ENCODE measurements around the gene CAP2.
"Not testable (repeated sequence)": the region's sequence is repeated elsewhere in the genome, so short reads cannot be mapped to it uniquely, and the experiment has no call there.

The CAP2 gene

DNA sequence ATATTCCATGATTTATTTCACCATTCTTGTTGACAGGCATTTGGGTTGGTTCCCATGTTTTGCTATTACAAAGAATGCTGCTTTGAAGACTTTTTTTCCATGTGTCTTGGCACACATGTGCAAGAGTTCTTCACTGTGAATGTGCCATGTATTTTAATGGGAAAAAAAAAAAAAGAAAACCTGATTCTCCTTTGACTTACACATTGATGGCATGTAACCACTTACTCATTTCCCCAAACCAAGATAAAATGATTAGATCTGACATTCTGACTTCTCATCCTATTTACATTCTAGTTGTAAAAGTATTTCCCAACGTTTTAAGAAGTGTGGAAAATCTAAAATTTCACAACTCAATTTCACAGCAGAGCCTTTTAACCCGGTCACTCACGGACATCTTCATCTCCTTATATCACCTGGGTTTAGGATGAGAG lies 4.4 kb downstream of the CAP2 start:
- DNase-seq = no peak

DNA sequence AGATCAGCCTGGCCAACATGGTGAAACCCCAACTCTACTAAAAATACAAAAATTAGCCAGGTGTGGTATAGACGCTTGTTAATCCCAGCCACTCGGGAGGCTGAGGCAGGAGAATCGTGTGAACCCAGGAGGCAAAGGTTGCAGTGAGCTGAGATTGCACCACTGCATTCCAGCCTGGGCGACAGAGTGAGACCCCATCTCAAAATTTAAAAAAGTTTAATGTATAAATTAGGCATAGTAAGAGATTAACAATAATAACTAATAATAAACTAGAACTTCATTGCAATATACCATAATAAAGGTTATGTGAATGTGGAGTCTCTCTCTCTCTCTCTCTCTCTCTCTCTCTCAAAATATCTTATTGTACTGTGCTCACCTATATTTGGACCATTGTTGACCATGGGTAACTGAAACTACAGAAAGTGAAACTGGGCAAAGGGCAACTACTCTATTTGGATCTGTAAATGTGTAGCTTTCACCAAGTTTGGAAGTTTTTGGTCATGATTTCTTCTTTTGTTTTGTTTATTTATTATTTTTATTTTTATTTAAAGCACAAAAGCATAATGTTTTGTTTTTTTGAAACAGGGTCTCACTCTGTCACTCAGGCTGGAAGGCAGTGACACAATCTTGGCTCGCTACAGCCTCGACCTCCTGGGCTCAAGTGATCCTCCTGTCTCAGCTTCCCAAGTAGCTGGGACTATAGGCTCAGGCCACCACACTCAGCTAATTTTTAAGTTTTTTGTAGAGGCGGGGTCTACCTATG lies 12.0 kb downstream of the CAP2 start:
- DNase-seq = not testable (repeated sequence)

DNA sequence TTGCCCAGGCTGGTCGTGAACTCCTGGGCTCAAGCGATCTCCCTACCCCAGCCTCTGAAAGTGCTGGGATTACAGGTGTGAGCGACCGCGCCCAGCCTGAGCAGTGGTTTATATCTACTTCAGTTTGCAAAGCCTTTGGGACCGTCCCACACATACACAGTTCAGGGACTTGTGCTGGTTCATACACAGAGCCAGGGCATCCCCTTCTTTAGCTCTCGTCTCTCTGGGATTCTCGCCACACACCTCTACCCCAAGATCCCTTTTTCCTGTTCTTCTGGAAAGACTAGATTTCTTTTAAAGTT lies 12.5 kb downstream of the CAP2 start:
- DNase-seq = no peak

DNA sequence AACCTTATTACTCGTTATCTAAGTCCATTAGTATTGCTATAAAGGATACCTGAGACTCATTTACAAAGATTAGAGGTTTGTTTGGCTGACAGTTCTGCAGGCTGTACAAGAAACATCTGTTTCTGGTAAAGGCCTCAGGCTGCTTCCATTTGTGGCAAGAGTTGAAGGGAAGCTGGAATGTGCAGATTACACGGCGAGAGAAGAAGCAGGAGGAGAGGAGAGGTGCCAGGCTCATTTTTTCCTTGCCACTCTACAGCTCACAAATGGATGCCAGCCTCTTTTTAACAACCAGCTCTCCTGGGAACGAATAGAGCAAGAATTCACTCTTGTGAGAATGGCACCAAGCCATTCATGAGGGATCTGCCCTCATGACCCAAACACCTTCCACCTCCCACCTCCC lies 14.7 kb downstream of the CAP2 start:
- no peak for DNase-seq

DNA sequence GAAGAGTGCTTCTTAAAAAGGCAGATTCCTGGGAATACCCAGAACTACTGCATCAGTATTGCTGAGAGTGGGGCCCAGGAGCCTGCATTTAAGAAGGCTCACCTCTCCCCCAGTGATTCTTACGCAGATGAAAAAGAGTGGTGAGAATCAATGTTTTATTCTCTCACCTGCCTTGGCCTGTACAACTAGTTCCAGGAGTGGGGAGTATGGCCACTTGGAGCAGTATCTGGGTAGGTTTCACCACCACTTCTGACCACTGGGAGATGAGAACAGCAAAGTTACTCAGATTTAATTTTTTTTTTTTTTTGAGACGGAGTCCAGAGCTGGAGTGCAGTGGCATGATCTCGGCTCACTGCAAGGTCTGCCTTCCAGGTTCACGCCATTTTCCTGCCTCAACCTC lies 16.9 kb downstream of the CAP2 start:
- DNase-seq = no peak

DNA sequence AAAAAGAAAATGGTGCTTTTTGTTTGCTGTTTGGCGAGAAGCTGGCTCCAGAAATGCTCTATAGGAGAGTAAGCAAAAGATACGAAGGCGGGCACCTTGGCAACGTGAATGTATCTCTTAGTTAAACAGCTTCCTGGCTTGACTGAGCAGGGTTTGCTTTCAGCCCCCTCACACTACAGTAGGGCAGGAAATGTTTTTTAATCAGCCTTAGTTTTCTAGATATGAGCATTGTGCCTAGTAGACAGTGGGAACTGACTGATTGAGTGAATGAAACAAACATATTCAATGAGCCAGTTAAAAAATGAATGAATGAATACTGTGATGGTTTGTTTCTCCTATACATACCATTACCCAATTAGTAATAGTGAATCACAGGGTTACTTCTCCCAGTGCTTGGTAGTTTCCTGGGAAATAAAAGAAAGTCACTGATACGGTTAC lies 19.9 kb downstream of the CAP2 start:
- DNase-seq = no peak

DNA sequence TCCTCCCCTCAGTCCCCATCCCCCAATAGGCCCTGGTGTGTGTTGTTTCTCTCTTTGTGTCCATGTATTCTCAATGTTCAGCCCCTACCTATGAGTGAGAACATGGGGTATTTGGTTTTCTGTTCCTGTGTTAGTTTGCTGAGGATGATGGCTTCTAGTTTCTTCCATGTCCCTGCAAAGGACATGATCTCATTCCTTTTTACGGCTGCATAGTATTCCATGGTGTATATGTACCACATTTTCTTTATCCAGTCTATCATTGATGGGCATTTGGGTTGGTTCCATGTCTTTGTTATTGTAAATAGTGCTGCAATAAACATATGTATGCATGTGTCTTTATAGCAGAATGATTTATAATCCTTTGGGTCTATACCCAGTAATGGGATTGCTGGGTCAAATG lies 21.0 kb downstream of the CAP2 start:
- not testable (repeated sequence) for DNase-seq

DNA sequence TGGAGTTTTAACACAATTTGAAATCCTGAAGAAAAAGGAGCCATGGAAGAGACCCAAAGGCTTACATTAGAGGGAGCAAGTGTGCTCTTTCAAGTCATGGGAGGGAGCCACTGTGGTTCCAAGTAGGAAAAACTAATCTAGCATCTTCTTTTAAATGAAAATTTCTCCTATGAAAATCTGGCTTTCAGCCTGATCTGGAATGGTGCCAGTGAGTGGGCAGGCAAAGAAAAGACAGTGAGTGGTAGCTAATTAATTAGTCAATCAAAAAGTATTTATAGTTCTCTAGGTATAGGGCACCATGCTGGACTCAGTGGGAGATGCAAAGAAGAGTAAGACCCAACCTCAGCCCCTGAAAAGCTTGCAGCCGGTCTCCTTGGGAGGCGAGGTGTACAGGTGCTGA lies 21.9 kb downstream of the CAP2 start:
- DNase-seq = no peak

DNA sequence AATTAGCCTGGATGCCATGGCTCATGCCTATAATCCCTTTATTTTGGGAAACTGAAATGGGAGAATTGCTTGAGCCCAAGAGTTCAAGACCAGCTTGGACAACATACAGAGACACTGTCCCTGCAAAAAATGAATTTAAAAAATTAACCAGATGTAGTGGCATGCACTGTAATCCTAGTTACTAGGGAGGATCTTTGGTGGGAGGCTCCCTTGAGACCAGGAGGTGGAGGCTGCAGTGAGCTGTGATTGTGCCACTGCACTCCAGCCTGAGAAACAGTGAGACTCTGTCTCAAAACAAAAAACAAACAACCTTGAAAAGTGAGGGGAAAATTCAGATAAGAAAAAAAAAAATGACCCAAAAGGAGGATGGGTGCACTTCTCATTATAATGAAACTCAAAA lies 23.4 kb downstream of the CAP2 start:
- no peak for DNase-seq

DNA sequence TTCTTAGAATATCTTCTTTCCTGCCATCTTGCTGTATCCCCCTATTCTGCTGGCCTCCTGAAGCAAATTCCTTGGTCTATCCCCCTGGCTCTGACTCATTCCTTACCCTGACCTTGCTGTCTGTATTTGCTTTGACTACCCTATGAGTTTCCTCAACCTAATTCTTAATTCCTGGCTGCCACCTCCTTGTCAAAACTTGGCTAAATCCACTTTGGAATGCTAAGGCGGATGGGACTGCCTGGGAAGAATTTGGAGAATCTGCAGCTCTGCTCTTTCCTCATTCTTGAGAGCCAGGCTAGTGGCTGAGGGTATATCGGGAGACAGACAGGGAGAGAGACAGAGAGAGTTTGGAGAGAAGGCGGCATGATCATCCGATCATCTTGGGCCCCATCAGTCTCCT lies 24.4 kb downstream of the CAP2 start:
- DNase-seq = no peak

DNA sequence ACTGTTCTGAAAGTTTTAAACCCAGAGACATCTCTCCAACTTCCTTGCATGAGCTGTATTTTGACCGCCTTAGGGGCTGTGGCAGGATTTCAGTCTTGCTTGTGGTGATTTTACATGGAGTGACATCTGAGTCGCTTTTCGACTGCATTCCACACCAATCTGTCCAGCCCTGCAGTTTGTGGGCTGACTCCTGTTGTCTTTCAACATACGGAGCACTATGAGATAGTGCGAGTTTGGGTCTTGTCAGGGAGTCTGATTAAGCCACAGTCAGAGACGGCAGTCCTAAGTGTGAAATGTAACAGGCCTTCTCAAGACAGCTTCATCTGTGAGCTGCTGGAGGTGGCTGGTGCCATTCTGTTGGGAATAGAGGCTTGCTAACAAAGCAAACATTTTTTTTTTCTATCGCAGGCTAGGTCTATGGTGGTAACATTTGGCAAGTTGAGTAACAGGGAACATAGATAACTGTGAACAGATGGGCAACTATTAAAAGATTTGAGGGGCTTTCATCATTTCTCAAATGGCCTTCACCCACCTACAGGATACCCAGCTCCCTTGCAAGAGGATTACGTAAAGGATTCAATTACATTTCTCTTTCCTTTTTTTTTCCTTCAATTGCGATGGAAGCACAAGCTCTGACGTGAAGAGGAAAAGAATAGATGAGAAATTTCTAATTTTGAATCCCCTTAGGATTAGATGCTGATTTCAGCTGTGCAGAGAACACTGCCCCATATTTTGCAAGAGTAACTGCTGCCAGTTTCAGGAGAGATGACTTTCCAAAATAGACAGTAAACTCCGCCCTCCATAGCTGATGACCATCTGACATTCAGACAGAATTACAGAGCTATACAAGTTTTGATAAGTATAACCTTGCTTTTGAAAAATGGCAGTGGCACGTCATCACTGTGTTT lies 25.1 kb downstream of the CAP2 start:
- no peak for DNase-seq

DNA sequence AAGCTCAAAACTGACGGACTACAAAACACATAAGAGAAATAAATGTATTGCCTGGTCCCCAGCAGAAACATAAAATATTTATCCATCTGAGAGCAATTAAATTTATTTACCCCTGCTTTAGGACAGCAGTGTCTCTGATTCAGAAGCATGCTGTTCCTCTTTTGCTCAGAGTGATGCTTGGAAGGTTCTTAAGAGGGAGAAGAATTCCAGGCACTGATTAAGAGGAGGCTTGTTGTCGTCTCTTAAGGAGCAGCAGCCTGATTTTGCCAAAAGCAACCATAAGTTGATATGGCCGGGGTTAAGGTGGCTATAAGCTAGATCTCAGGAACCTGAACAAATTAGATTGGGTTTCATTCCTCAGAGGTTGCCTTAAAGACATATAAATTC lies 25.8 kb downstream of the CAP2 start:
- DNase-seq = no peak

DNA sequence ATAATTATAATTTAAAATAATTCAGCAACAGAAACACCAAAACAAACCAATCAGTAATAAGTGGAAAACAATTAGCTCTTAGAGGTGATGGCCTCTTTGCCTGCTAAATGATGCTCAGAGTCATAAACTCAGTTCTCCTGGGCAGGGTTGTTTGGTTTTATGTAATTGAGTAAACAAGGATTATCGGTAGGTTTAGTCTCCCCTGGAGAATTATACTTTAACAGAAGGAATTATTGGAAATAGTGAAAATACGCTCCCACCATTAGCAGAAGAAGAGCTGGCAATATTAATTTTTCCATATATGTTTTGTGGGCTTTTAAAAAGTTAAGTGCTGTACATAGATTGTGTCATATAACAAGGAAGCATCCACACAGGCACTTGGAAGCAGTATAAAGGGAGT lies 27.0 kb downstream of the CAP2 start:
- DNase-seq = no peak

DNA sequence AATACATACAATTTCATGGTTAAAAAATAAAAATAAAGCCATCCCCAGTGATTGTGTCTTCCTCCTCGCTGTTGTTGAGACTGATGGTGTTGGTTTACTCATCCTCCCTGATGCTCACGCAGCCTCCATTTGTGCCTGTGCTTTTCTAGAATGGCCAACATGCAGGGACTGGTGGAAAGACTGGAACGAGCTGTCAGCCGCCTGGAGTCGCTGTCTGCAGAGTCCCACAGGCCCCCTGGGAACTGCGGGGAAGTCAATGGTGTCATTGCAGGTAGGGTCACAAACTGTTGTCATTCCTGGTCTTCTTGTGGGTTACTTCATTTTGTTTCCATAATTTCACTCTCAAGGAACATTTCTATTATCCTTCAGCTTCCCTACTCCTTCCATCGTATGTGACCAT lies 28.0 kb downstream of the CAP2 start:
- no peak for DNase-seq

DNA sequence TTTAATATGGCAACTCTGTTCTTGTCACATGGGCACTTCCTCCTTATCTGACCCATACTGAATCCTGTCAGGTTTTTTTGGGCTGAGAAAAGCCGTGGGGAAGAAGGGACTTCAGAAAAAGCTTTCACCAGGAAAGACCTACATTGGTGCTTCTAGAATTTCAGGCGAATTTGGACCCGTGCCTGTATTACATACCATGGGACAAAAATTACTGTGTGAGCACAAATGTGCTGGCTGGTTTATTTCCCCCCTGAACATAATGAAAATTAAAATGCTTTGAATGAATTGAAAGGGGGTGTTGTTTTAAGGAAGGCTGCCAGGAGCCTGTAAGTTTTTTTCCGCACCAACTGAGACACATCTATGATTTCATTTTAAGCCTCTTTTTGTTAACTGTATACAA lies 29.6 kb downstream of the CAP2 start:
- DNase-seq = no peak

DNA sequence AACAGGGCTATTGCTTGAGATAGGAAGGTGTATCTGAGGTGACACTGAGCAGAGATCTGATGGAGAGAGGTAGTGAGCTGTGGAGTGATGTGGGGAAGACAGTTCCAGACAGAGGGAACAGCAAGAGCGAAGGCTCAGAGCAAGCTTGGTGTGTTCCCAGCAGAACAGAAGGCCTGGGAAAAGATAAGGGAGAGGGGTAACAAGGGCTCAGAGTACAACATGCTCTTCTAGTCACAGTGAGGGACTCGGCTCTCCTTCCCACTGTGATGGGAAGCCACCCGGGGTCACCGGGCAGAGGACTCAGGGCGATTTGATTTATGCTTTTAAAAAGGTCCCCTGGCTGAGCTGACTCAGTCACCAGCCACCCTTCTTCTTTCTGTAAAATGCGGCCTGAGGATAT lies 33.7 kb downstream of the CAP2 start:
- DNase-seq = no peak

DNA sequence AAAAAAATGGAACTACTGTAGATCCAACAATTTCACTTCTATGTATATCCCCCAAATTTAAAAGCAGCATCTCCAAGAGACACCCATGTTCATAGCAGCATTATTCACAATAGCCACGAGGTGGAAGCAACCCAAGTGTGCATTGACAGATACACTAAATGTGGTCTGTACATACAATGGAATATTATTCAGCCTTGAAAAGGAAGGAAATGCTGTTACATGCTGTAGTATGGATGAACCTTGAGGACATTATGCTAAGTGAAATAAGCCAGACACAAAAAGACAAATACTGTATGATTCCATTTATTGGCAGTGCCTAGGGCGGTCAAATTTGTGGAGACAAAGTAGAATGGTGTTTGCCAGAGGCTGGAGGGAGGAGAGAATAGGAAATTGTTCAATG lies 34.2 kb downstream of the CAP2 start:
- no peak for DNase-seq

DNA sequence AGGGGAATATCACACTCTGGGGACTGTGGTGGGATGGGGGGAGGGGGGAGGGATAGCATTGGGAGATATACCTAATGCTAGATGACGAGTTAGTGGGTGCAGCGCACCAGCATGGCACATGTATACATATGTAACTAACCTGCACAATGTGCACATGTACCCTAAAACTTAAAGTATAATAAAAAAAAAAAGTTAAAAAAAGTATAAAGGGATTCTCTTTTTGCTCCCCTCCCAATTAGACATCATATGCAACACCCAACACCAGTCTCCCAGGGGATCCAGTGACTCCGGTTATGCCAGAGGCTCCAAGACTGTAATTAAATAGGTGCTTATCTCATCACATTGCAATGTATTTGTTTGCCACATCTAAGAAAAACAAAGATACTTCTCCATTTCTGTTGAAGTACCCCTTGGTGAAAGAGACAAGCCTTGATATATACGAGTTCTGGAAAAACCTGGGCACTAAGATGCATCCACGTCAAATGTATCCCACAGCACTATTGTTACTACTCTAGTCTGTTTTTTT lies 35.3 kb downstream of the CAP2 start:
- not testable (repeated sequence) for DNase-seq

DNA sequence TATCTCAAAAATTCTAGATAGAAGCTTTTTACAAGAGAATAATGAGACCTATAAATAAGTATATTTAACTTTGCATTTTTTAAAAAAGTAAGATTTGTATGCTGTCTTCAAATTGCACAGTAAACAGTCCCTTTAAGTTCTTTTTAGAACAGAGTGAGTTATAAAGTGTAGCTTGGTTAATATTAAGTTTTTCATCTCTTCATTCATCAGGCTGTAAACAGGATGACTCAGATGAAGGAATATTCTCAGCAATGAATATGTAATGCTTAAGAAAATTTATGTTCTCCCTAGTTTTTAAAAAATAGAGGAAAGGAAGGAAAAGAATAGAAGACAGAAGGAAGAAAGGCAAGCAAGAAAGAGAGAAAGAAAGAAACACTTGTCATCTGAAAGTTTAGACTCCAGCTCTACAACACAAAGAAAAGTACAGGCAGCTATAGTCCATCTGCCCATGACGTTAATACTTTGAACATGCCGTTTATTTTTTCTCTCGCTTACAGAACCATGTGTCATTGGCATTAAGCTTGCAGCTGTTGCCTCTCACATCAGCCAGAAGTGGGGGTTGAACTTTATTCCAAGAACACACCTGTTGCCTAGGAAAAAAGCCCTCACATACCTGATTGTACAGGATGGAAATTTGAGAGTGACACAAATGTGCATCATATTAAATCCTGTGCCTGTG lies 36.1 kb downstream of the CAP2 start:
- DNase-seq = no peak

DNA sequence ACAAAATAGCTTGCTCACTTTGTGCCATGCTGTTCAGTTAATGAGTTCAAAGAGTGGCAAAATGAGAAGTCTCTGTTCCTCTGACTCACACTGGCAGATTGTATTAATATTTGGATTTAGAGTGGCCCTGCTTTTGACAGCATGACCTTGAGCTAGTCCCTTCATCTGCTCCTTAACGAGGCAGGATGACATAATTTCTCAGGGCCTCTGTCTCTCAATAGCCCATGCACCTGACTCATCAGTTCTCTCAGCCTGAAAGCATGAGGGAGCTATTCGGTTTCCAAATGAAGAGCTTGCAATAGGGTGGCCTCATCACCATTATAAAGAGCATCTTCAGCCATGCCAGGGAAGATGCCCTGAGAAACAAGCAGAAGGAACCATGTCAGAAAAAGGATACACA lies 38.2 kb downstream of the CAP2 start:
- DNase-seq = no peak

DNA sequence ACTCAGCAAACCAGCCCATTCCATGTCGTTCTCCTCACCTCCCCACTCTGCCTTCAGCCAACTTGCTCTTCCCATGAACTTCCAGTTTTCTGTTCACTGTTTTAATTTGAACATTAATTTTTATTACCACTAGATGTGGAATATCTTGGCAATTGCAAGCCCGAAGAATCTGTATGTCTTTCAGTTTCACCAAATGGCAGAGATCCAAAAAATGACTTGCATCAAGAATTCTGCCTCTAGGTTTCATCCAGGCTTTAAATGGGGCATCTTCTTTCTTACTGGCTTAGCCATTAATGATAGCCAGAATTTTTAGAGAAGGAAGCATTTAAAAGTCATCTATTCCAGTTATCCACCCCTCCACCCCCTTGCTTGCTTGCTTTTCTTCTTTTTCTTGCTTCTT lies 39.0 kb downstream of the CAP2 start:
- DNase-seq = no peak

DNA sequence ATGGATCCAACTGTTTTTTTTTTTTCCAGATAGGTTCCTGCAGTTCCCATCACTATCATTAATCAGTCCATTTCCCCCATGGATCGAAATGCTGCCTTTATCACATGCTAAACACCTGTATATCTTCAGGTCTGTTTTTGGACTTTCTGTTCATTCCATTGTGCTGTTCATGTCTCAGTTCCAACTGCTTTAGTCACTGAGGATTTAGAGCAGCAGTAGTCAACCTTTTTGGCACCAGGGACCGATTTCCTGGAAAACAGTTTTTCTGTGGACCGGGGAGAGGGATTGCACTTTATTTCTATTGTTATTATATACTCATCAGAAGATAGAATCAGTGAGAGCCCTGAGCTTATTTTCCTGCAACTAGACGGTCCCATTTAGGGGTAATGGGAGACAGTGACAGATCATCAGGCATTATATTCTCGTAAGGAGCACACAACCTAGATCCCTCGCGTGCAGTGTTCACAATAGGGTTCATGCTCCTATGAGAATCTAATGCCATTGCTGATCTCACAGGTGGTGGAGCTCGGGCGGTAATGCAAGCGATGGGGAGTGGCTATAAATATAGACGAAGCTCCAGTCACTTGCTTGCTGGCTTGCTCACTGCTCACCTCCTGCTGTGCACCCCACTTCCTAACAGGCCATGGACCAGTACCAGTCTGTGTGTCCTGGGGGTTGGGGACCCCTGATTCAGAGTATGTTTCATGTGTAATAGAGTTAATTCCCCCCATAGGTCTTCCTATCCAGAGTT lies 46.0 kb downstream of the CAP2 start:
- DNase-seq = no peak

DNA sequence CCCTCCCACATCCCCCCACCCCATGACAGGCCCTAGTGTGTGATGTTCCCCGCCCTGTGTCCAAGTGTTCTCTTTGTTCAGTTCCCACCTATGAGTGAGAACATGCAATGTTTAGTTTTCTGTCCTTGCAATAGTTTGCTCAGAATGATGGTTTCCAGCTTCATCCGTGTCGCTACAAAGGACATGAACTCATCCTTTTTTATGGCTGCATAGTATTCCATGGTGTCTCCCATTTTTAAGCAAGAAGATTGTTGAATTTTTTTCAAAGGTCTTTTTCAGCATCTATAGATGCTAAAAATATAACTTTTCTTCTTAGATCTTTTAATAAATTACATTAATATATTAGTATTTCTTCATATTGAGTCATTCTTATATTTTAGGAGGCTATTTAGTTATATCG lies 47.4 kb downstream of the CAP2 start:
- DNase-seq = not testable (repeated sequence)
